Esophagus muscularis mucosa (tissue), 4 donors: ENCODE results near the gene FBXO2.
"Not testable (repeated sequence)": the region's sequence is repeated elsewhere in the genome, so short reads cannot be mapped to it uniquely, and the experiment has no call there.

ENCODE experiments used
- CTCF ChIP-seq, 3 experiments: fragments of 200-600 bp in 2 of 3; fragments of 450-650 bp in 1 of 3; sonication (generic) in 2 of 3; IDR thresholded peaks; one replicate each; pipeline ENCODE4 v1.5.1; 2017 to 2019; ENCODE audit warnings: antibody characterized with exemption in 3 of 3, mild to moderate bottlenecking in 2 of 3, moderate library complexity in 1 of 3
- EP300 ChIP-seq: sonication (generic); formaldehyde crosslinking; IDR thresholded peaks from one replicate; pipeline ENCODE4 v1.6.1; 2017; ENCODE audit warnings: antibody characterized with exemption
- POLR2A ChIP-seq: fragments of 450-650 bp; IDR thresholded peaks from one replicate; pipeline ENCODE4 v1.6.1; 2017; ENCODE audit warnings: antibody characterized with exemption, moderate library complexity, mild to moderate bottlenecking, low read depth
- POLR2AphosphoS5 ChIP-seq, 2 donors: sonication (generic); formaldehyde crosslinking; IDR thresholded peaks; one replicate each; pipeline ENCODE4 v1.6.1; 2017; ENCODE audit warnings: antibody characterized with exemption in 2 of 2

- not testable (repeated sequence) for TF ChIP-seq CTCF (IDR thresholded peaks at IDR 0.05); POLR2AphosphoS5 (IDR thresholded peaks at IDR 0.05); POLR2A; EP300
Observed at GRCh38 chr1:11608596-11609130, 45.6 kb downstream of the FBXO2 start.
